BLaER1 treated with 17β-estradiol and CSF1 and Interleukin-3, amounts not matched to agents 10 nM and 100 nM (cell line): Measurements from ENCODE around the gene LPCAT1.
A peak's percentile ranks its signal among the peaks of the same experiment; 100 is the strongest.

Source experiments
- H3K27ac ChIP-seq, 11 experiments: shearing (Covaris generic); formaldehyde crosslinking; 2 replicates each; pipeline ENCODE4 v1.8.1; 2022
- H3K27me3 ChIP-seq, 11 experiments: shearing (Covaris generic); formaldehyde crosslinking; 2 replicates each; pipeline ENCODE4 v1.8.1; 2022
- H3K36me3 ChIP-seq, 11 experiments: shearing (Covaris generic); formaldehyde crosslinking; 2 replicates each; pipeline ENCODE4 v1.8.1; 2022
- H3K4me1 ChIP-seq, 10 experiments: shearing (Covaris generic); formaldehyde crosslinking; 2 replicates each; pipeline ENCODE4 v1.8.1; 2022
- H3K4me2 ChIP-seq, 11 experiments: shearing (Covaris generic); formaldehyde crosslinking; 2 replicates each; pipeline ENCODE4 v1.8.1; 2022
- H3K4me3 ChIP-seq, 10 experiments: shearing (Covaris generic); formaldehyde crosslinking; 2 replicates each; pipeline ENCODE4 v1.8.1; 2022
- H3K9ac ChIP-seq, 11 experiments: shearing (Covaris generic); formaldehyde crosslinking; 2 replicates each; pipeline ENCODE4 v1.8.1; 2022
- H3K9me3 ChIP-seq, 11 experiments: shearing (Covaris generic); formaldehyde crosslinking; replicated peaks in 1 of 11; 2 replicates each; pipeline ENCODE4 v1.8.1; 2022
- H4K20me1 ChIP-seq, 11 experiments: shearing (Covaris generic); formaldehyde crosslinking; 2 replicates each; pipeline ENCODE4 v1.8.1; 2022
- Cebpa-rat ChIP-seq, 11 experiments: shearing (Covaris generic); IDR thresholded peaks; 2 replicates each; pipeline ENCODE4 v1.8.1; 2022

LPCAT1 gene

GRCh38 chr5:1437226-1437829 lies 86.4 kb downstream of the LPCAT1 start:
- H4K20me1 ChIP-seq, result no peaks in the 10 kb centered on the region
- H3K4me1 ChIP-seq, result peaks cover 7 to 18% (median 14%) of the 10 kb centered on the region in 10 experiments
- peaks cover 12 to 26% (median 19%) of the 10 kb centered on the region in 11 experiments; a peak in 21 of 22 replicates for H3K9me3 ChIP-seq
- TF ChIP-seq Cebpa-rat (IDR thresholded peaks at IDR 0.05), result no peak
- no peak overlapping the region for H3K27ac ChIP-seq
- H3K36me3 ChIP-seq, result no peaks in the 10 kb centered on the region
- peaks cover 0 to 5% (median 0%) of the 10 kb centered on the region in 11 experiments; a peak in 3 of 22 replicates for H3K27me3 ChIP-seq
- H3K4me2 ChIP-seq, result peak overlapping the region; percentile 27 to 76 (median 48); a peak in 19 of 22 replicates
- no peak overlapping the region for H3K4me3 ChIP-seq
- no peak overlapping the region; a peak in 1 of 22 replicates for H3K9ac ChIP-seq

- H3K4me1 ChIP-seq, result peaks cover 7 to 18% (median 14%) of the 10 kb centered on the region in 10 experiments
- H4K20me1 ChIP-seq, result no peaks in the 10 kb centered on the region
- H3K4me2 ChIP-seq, result peak overlapping the region in 8 of 11 experiments; percentile 32 to 67 (median 48); a peak in 11 of 22 replicates
- no peak overlapping the region for H3K27ac ChIP-seq
- TF ChIP-seq Cebpa-rat (IDR thresholded peaks at IDR 0.05), result no peak
- H3K9me3 ChIP-seq, result peaks cover 14 to 32% (median 21%) of the 10 kb centered on the region in 11 experiments; a peak in 21 of 22 replicates
- H3K4me3 ChIP-seq, result no peak overlapping the region
- H3K9ac ChIP-seq, result no peak overlapping the region
- no peaks in the 10 kb centered on the region for H3K36me3 ChIP-seq
- no peaks in the 10 kb centered on the region for H3K27me3 ChIP-seq
Observed at GRCh38 chr5:1436681-1437080, 87.1 kb downstream of the LPCAT1 start.

GRCh38 chr5:1436036-1436435 lies 87.7 kb downstream of the LPCAT1 start:
- H3K27ac ChIP-seq, result no peak overlapping the region
- no peaks in the 10 kb centered on the region for H3K27me3 ChIP-seq
- no peak overlapping the region for H3K4me2 ChIP-seq
- H3K4me1 ChIP-seq, result peaks cover 7 to 18% (median 14%) of the 10 kb centered on the region in 10 experiments
- H3K36me3 ChIP-seq, result no peaks in the 10 kb centered on the region
- no peak overlapping the region for H3K9ac ChIP-seq
- no peaks in the 10 kb centered on the region for H4K20me1 ChIP-seq
- TF ChIP-seq Cebpa-rat (IDR thresholded peaks at IDR 0.05), result no peak
- no peak overlapping the region for H3K4me3 ChIP-seq
- peaks cover 14 to 36% (median 22%) of the 10 kb centered on the region in 11 experiments; a peak in 21 of 22 replicates for H3K9me3 ChIP-seq

GRCh38 chr5:1435369-1435768 lies 88.4 kb downstream of the LPCAT1 start:
- Histone ChIP-seq H3K27me3 (no peaks in the 10 kb centered on the region), H3K4me1 (peaks cover 7 to 18% (median 14%) of the 10 kb centered on the region in 10 experiments), H3K27ac (no peak overlapping the region), H3K9ac (no peak overlapping the region), H3K4me3 (no peak overlapping the region), H3K4me2 (no peak overlapping the region), H3K9me3 (peaks cover 16 to 39% (median 25%) of the 10 kb centered on the region in 11 experiments; a peak in 21 of 22 replicates), H4K20me1 (no peaks in the 10 kb centered on the region), H3K36me3 (no peaks in the 10 kb centered on the region)
- no peak for TF ChIP-seq Cebpa-rat (IDR thresholded peaks at IDR 0.05)

GRCh38 chr5:1432296-1432695 lies 91.5 kb downstream of the LPCAT1 start:
- H3K9ac ChIP-seq, result no peak overlapping the region
- H3K4me2 ChIP-seq, result no peak overlapping the region
- no peak overlapping the region for H3K4me3 ChIP-seq
- H3K9me3 ChIP-seq, result peaks cover 45 to 70% (median 56%) of the 10 kb centered on the region in 11 experiments
- no peaks in the 10 kb centered on the region for H4K20me1 ChIP-seq
- no peak for TF ChIP-seq Cebpa-rat (IDR thresholded peaks at IDR 0.05)
- no peaks in the 10 kb centered on the region for H3K36me3 ChIP-seq
- H3K27ac ChIP-seq, result no peak overlapping the region
- no peaks in the 10 kb centered on the region for H3K27me3 ChIP-seq
- H3K4me1 ChIP-seq, result peaks cover 2 to 9% (median 6%) of the 10 kb centered on the region in 10 experiments; a peak in 19 of 20 replicates

- no peak for TF ChIP-seq Cebpa-rat (IDR thresholded peaks at IDR 0.05)
- Histone ChIP-seq H3K9me3 (peaks cover 49 to 74% (median 60%) of the 10 kb centered on the region in 11 experiments), H3K36me3 (no peaks in the 10 kb centered on the region)
Observed at GRCh38 chr5:1431896-1432295, 91.9 kb downstream of the LPCAT1 start.

GRCh38 chr5:1431021-1431811 lies 92.5 kb downstream of the LPCAT1 start:
- no peak for TF ChIP-seq Cebpa-rat (IDR thresholded peaks at IDR 0.05)

More at GRCh38 chr5:1431896-1432295, 91.9 kb downstream of the LPCAT1 start:
- peaks cover 0 to 5% (median 2%) of the 10 kb centered on the region in 10 experiments; a peak in 10 of 20 replicates for H3K4me1 ChIP-seq
- no peaks in the 10 kb centered on the region for H3K27me3 ChIP-seq
- H3K27ac ChIP-seq, result no peak overlapping the region
- H3K4me2 ChIP-seq, result no peak overlapping the region
- no peak overlapping the region for H3K4me3 ChIP-seq
- H3K9ac ChIP-seq, result no peak overlapping the region
- no peaks in the 10 kb centered on the region for H4K20me1 ChIP-seq

GRCh38 chr5:1430121-1430795 lies 93.5 kb downstream of the LPCAT1 start:
- no peak for TF ChIP-seq Cebpa-rat (IDR thresholded peaks at IDR 0.05)
- H3K9me3 ChIP-seq, result peaks cover 62 to 89% (median 75%) of the 10 kb centered on the region in 11 experiments
- no peaks in the 10 kb centered on the region for H3K27me3 ChIP-seq

More at GRCh38 chr5:1431021-1431811, 92.5 kb downstream of the LPCAT1 start:
- Histone ChIP-seq H3K4me1 (no peaks in the 10 kb centered on the region), H3K27me3 (no peaks in the 10 kb centered on the region), H3K36me3 (no peaks in the 10 kb centered on the region), H3K27ac (no peak overlapping the region), H3K9ac (no peak overlapping the region), H3K9me3 (peaks cover 56 to 81% (median 67%) of the 10 kb centered on the region in 11 experiments), H3K4me2 (no peak overlapping the region), H3K4me3 (no peak overlapping the region), H4K20me1 (no peaks in the 10 kb centered on the region)

GRCh38 chr5:1429496-1429895 lies 94.3 kb downstream of the LPCAT1 start:
- Histone ChIP-seq H3K27ac (no peak overlapping the region), H3K4me1 (no peaks in the 10 kb centered on the region), H3K9ac (no peak overlapping the region), H3K9me3 (peaks cover 62 to 97% (median 75%) of the 10 kb centered on the region in 11 experiments), H3K36me3 (no peaks in the 10 kb centered on the region), H3K4me3 (no peak overlapping the region), H3K4me2 (no peak overlapping the region), H3K27me3 (no peaks in the 10 kb centered on the region), H4K20me1 (no peaks in the 10 kb centered on the region)
- TF ChIP-seq Cebpa-rat (IDR thresholded peaks at IDR 0.05), result no peak

More at GRCh38 chr5:1430121-1430795, 93.5 kb downstream of the LPCAT1 start:
- H3K4me1 ChIP-seq, result no peaks in the 10 kb centered on the region
- no peak overlapping the region for H3K4me2 ChIP-seq
- H3K9ac ChIP-seq, result no peak overlapping the region
- H3K36me3 ChIP-seq, result no peaks in the 10 kb centered on the region
- H4K20me1 ChIP-seq, result no peaks in the 10 kb centered on the region
- H3K4me3 ChIP-seq, result no peak overlapping the region
- H3K27ac ChIP-seq, result no peak overlapping the region
